Fibroblast of lung (primary cell): ENCODE data around the gene ITPR2.

ENCODE experiments used
- EZH2 ChIP-seq: IDR thresholded peaks from 2 replicates; pipeline ENCODE4 v1.5.1; 2012; ENCODE audit warnings: low read length, control low read depth, mild to moderate bottlenecking; ENCODE audit errors: missing control alignments
- TF ChIP-seq, protein P1 (sequence below), 2 donors: IDR thresholded peaks in 1 of 2; conservative IDR thresholded peaks in 1 of 2; 1 replicate in 1 of 2; 2 replicates in 1 of 2; pipeline ENCODE4 v1.5.1; 2011 to 2012; ENCODE audit warnings: low read length in 2 of 2, control low read depth in 1 of 2, inconsistent platforms in 1 of 2, low read depth in 1 of 2, mild to moderate bottlenecking in 1 of 2

DNA sequence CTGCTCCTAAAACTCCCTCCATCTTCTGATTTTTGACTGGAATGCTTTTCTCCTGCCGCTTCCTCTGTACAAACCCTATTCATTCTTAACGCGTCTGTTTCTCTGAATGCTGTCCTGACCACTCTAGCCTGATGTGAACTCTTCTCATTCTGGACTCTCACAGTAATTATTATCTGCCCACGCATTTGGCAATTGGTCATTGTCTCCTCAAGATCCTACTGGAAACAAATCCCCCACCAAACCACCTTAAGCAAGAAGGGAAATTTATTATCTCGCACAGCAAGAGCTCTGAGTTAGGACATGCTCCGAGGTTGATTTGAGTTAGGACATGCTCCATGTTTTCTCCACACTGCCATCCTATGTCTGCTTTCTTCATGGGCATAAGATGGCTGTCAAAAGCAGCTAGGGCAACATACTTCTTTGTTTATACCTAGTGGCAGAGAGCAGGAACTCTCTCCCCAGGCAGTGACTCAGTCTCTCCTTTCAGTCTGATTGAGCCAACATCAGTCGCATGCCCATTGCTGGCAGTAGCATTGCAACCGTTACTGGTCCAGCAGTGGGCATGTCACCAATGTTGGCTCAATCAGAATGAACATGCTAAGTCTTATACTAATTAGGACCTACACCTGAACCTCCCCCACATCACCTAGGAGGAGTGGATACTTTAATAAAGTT lies 535.5 kb downstream of the ITPR2 start:
- TF ChIP-seq, protein P1, sequence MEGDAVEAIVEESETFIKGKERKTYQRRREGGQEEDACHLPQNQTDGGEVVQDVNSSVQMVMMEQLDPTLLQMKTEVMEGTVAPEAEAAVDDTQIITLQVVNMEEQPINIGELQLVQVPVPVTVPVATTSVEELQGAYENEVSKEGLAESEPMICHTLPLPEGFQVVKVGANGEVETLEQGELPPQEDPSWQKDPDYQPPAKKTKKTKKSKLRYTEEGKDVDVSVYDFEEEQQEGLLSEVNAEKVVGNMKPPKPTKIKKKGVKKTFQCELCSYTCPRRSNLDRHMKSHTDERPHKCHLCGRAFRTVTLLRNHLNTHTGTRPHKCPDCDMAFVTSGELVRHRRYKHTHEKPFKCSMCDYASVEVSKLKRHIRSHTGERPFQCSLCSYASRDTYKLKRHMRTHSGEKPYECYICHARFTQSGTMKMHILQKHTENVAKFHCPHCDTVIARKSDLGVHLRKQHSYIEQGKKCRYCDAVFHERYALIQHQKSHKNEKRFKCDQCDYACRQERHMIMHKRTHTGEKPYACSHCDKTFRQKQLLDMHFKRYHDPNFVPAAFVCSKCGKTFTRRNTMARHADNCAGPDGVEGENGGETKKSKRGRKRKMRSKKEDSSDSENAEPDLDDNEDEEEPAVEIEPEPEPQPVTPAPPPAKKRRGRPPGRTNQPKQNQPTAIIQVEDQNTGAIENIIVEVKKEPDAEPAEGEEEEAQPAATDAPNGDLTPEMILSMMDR (conservative IDR thresholded peaks at IDR 0.05 in 1 of 2, IDR thresholded peaks at IDR 0.05 in 1 of 2; ENCODE audit: low read depth in 1 of 2, low read length in 2 of 2), result no peak
- TF ChIP-seq EZH2, result no peak
